Stimulated activated CD4-positive, alpha-beta T cell treated with anti-CD3 and anti-CD28 coated beads, TNF-alpha, amount 100 ng/mL, for 4 hours (primary cell): ENCODE measurements around the gene CD244.

Experiments used
- DNase-seq, 3 experiments: peaks; one replicate each; pipeline ENCODE4 v3.0.0-alpha.2; 2020; ENCODE audit warnings: low read depth in 3 of 3

Gene CD244

GRCh38 chr1:160781914-160782689, 80.6 kb downstream of the CD244 start:
- DNase-seq = no peak

- no peak for DNase-seq
Observed at GRCh38 chr1:160781186-160781766, 81.4 kb downstream of the CD244 start.

GRCh38 chr1:160780398-160780755, 82.3 kb downstream of the CD244 start:
- DNase-seq = no peak
